ENCODE data around the gene PPP1R9B.

PPP1R9B gene

GRCh38 chr17:50153650-50154575, 3.4 kb upstream of the PPP1R9B start:
- DNase-seq, result no peak

GRCh38 chr17:50152736-50153135, 2.3 kb upstream of the PPP1R9B start:
- no peak for DNase-seq

DNA sequence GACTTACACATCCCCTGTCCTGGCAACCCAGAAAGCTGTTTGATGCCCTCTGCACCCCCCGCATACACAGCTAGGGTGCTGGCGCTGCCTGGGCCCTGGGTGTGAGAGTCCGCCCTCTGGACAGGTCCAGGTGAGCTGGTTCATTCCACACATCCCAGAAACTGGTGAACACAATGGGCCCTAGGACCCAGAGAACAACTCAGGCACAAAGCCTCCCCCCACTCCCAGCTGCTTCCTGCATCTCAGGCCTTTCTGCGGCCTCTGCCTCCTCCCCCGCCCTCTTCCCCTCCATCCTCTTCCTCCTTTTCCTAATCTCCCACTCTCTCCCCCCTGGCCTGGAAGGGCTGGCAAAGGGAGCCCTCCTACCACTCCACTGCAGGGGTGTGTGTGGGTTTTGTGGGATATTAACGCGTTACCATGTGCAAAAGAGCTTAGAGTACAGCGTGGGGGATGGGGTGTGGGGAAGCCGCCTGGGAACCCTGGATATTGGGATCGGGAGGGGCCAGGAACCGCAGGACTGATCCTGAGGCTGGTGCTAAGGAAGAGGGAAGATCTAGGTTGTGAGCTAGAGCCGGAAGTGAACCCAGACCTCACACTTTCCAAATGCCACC, 1.6 kb upstream of the PPP1R9B start:
- DNase-seq, result peak; percentile 92

DNA sequence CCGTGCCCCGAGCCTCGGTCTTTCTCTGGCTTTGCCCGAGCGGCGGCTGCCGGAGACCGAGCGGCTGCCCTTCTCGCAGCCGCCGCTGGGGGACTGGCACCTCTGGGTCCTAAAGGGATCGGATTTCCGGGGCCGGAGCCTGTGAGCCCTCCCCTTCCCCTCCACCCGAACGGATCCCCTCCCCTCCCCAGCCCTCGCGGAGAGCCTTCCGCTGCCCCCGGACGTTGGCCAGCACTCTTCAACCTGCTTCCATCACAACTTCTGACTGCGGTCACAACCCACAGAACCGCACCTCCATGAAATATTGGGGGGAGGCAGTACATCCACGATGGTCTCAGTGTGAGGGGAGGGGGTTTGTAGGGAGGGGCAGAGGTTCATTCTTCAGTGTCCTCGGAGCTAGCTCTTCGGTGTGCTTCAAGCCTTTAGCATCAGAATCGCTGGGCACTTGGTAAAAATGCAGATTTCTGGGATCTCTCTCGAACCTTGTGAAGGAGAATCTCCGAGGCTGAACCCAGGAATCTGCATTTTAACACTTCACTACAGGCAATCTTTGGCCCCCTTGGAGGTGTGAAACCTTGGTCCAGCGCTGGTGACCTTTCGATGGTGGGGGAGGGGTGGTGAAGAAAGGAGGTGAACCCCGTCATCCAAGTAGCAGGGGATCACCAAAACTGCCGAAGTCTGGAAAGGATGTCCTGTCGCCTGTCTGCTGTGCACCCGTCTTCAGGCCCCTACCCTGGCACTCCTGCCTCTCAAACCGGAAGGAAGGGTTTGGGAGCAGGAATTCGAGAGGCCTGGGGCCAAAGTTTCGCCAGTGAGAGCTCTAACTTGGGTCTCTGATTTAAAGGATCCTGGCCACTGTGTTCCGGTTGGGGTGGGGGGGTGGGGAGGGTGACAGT, 812 bp upstream of the PPP1R9B start:
- DNase-seq, result peak; percentile 93

GRCh38 chr17:50149417-50150353, 792 bp downstream of the PPP1R9B start:
- peak; percentile 57 for DNase-seq

GRCh38 chr17:50149091-50149416, 1.4 kb downstream of the PPP1R9B start:
- no peak for DNase-seq

- peak; percentile 63 for DNase-seq
These were observed 2.0 kb downstream of the PPP1R9B start for GRCh38 chr17:50148226-50149090.

DNA sequence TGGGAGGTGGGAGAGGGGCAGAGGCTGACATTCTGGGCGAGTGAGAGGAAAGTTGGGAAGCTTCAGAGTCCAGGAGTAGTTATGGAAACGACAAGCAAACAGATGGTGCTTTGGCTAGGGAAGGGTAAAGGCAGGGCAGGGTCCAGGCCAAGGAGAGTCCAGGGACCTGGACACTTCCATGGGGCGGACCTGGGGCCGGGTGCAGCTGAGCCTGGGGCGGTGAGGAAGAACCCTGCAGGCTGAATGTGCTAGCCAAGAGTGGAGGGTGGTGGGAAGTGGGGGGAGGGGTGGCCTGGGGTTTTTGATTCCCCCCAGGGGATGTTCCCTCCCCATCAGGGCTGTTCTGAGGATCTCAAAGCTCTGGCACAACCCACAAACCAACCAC, 2.6 kb downstream of the PPP1R9B start:
- DNase-seq, result no peak

DNA sequence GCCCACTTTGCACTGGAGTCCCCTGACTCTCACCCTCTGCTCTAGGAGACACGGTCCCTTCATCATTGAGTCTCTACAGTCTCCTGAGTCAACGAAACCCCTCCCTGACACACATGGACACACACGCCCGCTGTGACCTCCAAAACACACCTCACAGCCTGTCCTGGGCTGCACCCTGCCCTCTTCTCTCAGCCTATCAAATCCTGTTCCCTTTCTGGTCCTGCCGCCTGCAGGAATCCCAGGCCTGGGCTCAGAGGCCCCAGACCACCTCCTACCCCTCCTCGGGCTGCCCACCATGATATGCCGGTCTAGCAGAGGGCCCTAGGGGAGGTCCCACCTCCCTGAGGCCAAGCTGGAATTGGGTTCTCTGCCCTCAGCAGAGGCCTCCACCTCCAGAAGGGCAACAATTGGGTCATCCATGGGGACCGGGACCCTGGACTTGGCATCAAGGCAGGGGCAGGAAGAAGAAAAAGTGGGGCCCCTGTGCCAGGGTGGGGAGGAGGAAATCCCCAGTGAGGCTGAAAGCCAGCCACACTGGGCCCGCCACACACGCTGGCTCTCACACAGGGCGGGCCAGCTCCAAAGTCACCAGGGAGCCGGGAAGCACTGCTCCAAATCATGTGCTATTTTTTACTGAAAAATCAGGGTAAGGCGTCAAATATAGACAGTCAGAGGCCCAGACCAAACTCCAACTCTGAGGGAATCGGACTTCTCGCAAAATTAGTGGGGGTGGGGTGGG, 3.4 kb downstream of the PPP1R9B start:
- DNase-seq, result no peak

- DNase-seq, result no peak
These were observed 4.1 kb downstream of the PPP1R9B start for GRCh38 chr17:50146230-50146926.

DNA sequence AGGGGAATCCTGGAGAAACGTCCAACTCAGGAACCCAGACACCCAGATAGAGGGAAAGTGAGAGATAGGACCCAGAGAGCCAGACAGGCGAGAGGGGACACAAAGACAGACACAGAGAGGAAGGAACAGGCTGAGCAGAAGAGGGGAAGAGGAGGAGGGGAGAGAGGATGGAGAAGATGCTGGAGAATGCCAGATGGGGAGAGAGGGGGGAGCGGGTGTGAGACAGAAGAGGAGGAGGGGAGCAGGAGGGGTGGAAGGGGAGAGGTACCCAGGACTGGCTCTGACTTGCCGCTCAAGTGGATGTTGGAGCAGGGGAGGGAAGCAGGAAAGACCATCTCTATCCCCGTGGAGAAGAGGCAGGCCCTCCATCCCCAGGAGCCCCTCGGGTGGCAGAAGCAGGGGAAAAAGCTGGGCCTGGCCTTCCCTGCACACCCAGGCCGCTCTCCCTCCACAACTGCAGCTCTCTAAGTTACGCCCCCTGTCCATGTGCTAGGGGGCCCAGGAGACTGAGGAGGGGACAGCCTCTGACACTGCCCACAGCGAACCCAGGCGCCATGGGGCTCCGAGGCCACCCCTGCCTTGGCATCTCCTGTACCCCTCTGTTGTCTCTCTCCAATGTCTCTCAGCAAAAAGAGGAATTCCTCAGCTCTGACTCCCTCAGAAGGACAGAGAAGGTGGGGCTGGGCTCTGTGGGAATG, 4.8 kb downstream of the PPP1R9B start:
- DNase-seq, result no peak

DNA sequence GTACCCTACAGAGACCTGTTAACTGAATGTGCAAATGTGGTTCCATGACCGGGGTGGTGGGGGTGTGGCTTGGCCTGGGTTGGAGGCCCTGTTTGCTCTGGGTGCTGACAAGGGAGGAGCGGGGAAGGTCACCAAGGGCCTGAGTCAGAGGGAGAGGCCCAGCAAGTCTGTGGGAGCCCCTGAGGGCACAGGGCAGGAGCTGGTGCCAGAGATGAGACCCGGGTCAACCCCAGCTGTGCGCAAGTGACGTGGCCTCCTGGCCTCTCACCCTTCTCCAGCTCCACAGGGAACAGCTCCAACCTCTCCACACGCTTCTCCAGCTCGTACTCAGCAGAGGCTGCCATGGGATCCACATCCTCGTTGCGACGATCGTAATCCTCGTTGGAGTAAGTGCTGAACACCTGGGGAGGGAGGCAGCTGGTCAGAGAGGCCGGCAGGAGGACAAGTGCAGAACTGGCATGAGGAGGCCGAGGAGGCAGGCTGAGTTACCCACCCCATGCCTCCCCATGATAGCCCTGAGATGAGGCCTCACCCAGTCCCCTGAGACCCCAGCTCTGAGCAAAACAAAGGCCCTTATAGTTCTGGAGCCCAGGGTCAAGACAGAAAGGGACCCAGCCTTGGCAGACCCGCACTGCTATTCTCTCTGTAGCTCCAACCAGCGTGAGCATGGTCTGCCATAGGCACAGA, 5.5 kb downstream of the PPP1R9B start:
- no peak for DNase-seq

DNA sequence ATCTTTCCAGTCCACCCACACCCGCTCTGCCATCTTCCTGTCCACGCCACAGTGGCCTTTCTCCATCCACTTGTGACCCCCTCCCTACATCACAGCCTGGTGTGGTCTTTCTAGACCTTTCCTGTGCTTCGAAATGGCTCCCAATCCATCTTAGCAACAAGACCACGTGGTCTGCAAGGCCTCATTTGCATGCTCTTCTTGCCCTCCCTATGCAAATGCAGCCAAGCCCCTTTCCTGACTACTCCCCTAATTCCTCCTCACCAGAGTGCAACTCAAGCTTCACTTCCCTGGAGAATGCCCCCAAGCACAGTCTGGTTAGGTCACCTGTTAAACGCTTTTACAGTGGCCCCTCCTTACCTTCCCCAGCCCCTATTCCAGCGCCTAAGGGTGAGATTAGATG, 6.1 kb downstream of the PPP1R9B start:
- no peak for DNase-seq

DNA sequence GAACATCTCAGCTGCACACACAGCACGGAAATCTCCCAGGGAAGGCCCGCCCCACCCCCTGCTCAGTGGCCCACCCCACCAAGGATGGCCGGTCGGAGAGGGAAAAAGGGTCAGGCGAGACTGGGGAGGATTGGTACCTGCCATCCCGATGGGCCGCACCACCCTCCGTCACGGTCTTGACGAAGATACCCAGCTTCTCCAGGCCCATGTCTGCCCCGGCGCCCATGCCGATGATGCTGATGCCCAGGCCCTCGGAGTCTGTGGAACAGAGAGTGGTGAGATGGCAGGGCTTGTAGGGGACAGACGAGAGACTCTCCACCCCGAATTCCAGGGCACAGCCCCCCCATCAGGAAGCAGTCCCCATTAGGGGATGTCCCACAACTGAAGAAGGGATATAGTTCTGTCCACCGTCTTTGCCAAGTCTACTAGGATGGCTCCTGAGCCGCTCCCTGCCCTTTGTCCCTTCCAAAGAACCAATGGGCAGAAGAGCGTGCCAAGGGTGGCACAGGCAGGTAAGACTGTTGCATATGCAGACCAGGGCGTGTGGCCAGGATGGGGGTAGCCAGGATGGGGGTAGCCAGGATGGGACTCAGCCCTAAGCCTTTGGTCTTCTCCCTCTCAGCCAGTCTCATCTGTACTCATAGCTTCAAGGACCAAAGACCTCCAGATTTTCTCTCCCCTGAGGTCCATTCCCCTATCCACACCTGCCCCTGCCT, 6.9 kb downstream of the PPP1R9B start:
- no peak for DNase-seq

DNA sequence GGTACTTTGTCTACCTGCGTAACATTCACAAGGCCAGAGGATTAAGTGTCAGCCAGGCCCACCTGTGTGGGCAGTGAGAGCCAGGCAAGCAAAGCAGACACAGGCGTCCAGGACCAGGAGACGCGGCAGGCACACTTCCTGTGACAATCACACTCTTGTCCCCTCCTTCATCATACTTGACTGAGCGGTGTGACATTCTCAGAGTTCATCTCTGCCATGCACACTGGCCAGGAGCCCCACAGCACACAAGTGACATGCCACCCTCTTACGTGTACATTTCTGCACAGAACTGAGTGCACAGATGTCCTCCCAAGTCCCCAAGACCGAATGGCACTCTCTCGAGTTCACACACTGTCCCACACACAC, 8.7 kb downstream of the PPP1R9B start:
- DNase-seq, result no peak

GRCh38 chr17:50141026-50141744, 9.3 kb downstream of the PPP1R9B start:
- no peak for DNase-seq

Data from fibroblast of skin of right biceps (primary cell).